Measurements from ENCODE around the gene CPA4.

The CPA4 gene

DNA sequence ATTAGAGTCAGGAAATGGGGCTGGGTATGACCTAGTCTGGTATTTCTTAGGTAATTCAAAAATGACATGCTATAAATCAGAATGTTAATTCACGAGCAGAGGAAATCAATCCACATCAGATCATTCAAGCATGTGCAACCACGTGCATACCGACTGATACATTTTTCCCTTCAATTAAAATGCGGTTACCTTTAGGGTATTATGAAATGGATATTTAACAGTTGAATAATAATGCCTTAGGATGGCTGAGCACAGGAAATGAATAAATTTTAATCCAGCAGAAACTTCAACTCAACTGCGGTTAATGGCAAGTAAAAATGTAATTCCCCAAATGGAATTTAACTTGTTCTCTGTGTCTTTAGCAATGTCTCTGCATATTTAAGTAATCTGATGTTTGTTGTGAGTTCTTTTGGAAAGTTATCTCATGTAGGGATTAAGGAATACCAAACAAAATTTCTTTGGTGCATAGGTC lies 17.1 kb upstream of the CPA4 start:
- peak; percentile 79 for DNase-seq

DNA sequence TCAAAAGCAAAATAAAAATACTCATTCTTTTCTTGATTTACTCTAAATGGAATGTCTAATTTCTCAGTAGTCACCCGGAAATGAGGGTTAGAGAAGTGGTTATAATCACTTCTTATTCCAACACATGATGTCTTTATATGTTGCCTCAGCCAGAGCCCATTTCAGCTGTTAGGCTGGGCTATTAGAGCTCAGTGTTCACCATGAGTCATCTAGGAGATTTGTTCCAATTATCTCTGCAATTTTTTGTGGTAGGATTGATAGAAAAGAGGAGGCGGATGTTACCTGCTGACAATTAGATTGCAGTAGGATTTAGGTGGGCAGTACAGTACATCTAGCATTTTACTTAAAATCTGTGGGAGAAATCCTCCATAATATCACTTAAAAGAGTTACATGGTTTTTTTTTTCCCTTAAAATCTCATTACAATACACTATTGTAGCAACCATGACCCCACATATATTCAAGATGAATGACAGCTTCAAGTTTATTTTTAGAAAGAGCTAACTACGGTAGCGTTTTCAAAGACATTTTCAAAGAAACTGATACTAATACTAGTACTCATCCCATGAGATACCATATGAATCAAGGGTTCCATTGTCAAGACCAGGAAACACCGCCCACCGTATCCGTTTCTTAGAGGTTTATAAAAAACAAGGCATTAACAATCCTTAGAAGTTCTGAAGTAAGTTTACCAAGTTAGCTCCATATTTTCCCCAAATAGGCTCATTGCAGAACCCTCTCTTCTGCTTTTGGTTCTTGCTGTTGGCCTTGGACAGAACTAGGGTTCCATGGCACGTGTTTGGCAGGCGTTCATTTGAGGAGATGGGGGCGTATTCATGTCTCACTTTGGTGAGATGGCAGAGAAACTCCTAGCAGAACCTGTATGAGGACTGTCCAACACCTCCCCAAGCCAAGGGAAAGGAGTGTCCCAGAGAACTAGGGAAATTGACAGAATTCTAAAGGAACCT lies 15.9 kb upstream of the CPA4 start:
- DNase-seq = peak; percentile 76

- peak; percentile 62 for DNase-seq
Measured at GRCh38 chr7:130277763-130278643, 15.0 kb upstream of the CPA4 start.

GRCh38 chr7:130278860-130279259 lies 14.1 kb upstream of the CPA4 start:
- peak; percentile 91 for DNase-seq

DNA sequence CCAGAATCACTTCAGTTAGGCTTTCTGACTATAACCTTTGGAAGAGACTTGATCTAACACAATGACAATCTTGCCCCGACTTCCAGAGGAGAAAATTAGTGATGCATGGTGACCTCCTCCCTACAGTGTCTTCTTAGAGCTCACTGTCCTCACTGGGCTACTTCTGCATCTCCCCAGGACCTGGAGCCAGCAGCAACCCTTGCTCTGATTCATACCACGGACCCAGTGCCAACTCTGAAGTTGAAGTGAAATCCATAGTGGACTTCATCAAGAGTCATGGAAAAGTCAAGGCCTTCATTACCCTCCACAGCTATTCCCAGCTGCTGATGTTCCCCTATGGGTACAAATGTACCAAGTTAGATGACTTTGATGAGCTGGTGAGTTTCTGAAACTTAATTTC lies 13.7 kb upstream of the CPA4 start:
- no peak for DNase-seq

GRCh38 chr7:130279906-130280305 lies 13.1 kb upstream of the CPA4 start:
- DNase-seq = no peak

DNA sequence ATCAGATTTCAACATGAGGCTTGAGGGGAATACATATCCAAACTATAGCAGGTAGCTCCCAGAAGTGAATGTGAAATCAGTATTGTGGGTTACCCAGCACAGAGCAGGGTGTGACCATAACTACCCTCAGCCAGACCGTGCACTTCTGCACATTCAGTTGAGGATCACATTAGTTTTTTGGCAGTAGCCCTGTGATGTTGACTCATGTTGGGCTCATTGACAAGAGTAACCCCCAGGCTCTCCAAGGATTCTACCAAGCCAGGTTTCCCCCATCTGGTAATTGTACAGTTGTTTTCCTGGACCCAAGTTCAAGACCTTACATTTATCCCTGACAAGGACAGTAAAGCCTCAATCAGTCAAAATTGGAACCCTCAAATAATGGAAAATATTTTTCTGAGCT lies 11.7 kb upstream of the CPA4 start:
- peak; percentile 65 for DNase-seq

DNA sequence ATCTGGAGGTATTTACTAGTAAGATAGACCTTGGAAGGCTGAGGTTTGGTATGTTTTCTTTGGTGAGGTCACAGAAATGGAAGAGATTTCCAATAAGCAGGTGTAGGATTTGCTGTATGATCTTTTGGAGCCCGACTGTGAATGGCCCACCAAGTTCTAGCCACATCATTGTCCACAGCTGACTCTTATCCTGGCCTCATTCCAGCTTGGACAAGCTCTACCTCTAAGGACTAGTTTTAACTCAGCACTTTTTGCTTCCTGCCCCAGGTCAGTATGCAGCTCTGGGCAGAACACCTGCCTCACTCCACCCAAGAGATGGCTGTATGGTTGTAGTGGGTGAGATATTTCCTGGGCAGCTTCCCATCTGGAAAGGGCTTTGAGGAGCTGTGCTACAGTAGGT lies 6.1 kb upstream of the CPA4 start:
- peak; percentile 41 for DNase-seq

DNA sequence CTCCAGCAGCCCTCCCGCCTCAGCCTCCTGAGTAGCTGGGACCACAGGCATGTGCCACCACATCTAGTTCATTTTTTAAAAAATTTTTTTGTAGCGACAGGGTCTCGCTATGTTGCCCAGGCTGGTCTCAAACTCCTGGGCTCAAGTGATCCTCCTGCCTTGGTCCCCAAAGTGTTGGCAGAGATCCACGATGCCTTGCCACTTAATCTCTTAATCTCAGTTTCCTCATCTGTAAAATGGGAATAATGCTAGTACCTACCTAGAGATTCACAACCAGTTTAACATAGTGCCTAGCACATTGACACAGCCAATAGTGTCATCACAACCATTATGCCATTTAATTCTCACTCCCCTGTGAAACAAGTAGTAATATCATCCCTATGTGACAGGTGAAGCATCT lies 4.8 kb upstream of the CPA4 start:
- no peak for DNase-seq

DNA sequence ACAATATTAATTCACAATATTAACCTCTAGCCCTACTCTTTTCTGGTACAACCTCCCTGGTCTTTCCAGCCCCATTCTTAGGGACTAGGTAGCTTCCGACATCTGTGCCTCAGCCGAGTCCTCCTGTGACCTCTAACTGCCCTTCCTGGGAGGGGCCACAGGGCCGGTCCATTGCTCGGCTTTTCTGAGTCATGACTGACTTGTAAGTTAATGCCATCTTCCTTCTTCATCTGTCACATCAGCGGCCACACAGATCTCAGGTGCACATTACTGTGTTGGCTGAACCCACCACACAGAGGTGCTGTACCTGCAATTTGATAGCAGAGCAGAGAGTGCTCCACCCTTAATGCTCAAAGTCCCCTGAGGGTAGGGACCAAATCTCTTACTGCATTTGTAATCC lies 4.1 kb upstream of the CPA4 start:
- DNase-seq = no peak

GRCh38 chr7:130289478-130289877 lies 3.5 kb upstream of the CPA4 start:
- no peak for DNase-seq

DNA sequence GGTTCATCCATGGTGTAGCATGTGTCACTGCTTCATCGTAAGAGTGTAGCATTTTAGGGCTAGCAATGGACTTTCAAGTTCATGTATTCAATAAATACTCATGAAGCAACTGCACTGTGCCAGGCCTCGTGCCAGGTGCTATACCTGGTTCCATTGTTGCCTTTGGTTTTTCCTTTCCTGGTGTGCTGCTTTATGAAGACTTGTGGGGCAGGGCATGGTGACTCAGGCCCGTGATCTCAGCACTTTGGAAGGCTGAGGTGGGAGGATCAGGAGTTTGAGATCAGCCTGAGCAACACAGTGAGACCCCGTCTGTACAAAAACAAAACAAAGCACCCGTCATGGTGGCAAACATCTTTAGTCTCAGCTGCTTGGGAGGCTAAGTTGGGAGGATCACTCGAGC lies 2.2 kb upstream of the CPA4 start:
- peak; percentile 88 for DNase-seq

GRCh38 chr7:130293521-130293920 lies 560 bp downstream of the CPA4 start:
- DNase-seq = no peak

DNA sequence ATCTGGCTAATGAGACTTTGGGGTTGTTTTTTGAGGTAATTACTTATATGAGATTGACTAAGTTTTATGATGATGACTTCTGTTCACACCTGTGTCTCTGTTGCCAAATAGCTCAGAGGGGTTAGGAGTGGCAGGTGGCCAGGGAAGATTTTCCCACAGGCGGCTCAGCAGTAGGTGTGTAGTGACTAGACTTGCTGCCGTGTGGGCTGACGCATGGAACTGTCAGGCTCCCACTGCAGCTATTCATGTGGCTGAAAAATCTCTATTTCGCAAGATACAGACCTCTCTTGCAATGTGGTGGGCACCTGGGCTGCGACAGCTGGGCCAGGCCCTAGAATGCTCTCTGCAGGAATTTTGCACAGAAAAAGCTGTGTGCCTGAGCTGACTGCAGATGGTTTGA lies 1.4 kb downstream of the CPA4 start:
- DNase-seq = peak; percentile 39

GRCh38 chr7:130296221-130296951 lies 3.4 kb downstream of the CPA4 start:
- DNase-seq = no peak

DNA sequence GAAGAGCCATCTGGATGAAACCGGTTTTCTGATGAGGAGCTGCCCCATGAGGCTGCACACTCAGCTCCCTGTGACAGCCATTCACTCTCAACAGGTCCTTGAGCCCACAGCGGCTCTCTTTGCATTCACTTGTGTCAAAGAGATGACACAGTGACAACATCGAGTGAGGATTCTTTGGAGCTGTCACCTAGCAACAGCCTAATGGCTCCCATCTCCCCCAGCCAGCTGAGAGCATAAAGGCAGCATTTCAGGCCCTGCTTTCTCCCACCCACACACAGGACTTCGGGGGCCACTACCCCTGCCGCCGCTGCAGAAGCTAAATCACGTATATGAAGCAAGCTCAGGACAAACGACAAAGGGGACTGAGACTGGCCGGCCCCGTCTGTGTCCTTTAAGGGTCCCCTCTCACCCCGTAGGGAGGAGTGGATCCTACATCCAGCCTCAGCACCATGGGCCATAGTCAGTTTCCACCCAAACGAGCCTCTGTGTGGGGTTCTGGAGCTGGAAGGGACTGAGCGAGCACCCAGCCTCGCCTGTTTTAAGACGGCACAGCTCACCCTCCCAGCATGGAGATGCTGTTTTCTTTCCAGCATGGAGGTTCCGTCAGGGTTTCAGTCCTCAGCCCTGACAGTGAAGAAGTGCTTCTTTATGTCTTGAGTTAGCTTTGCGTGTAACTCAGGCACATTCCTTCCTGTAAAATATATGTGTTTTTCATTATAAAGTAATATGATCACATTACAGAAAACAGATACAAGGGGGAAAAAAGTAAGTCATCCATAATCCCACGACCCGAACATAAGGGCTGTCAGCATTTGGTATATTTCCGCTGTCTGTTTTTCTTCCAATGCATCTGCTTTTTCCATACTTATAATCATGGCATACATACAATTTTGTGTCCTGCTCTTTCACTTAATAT lies 4.9 kb downstream of the CPA4 start:
- no peak for DNase-seq

- DNase-seq = no peak
Measured at GRCh38 chr7:130298544-130299326, 5.8 kb downstream of the CPA4 start.

GRCh38 chr7:130299866-130300265 lies 6.9 kb downstream of the CPA4 start:
- no peak for DNase-seq

DNA sequence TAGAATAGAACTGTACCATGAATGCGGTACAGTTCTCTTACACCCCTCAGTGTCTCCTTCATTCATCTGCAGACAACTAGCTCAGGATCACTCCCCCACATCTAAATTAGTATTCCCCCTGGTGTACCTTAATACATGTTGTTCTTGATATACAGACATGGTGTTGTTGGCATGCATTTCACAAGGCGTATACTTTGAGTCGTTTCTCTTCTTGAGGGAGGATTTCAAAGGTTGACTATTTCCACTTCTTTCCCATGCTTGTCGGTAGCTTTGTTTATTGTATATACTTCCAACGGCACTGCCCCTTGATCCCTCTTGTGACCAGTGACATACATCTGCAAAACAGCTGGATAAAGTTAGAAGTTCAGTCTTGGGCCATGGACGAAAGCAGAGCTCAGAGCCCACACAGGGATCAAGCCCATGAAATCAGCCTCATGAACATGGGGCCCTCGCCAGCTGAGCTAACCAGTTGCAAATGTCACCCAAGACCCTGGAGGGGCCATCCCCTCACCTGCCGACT lies 8.6 kb downstream of the CPA4 start:
- no peak for DNase-seq

GRCh38 chr7:130302649-130303048 lies 9.7 kb downstream of the CPA4 start:
- no peak for DNase-seq

GRCh38 chr7:130303127-130303526 lies 10.2 kb downstream of the CPA4 start:
- DNase-seq = no peak
